ENCODE results near the gene LIMS2.

LIMS2 gene

GRCh38 chr2:127607399-127607908 is 67.9 kb downstream of the LIMS2 start:
- Histone ChIP-seq H2BK120ac (ENCODE audit: low read depth, low read length) (no peak overlapping the region), H3K18ac (ENCODE audit: low read length) (no peak overlapping the region), H3K4ac (ENCODE audit: low read depth, low read length) (no peak overlapping the region), H2BK15ac (replicated peaks; ENCODE audit: low read depth) (no peak overlapping the region), H3K79me2 (ENCODE audit: control insufficient read depth, insufficient read depth, low read length) (no peaks in the 10 kb centered on the region), H2AK5ac (ENCODE audit: low read length) (no peak overlapping the region), H4K5ac (ENCODE audit: low read length) (no peak overlapping the region), H3K4me3 (ENCODE audit: low read length) (no peak overlapping the region), H3K4me1 (ENCODE audit: control insufficient read depth, low read depth, low read length) (no peaks in the 10 kb centered on the region), H3K27ac (ENCODE audit: low read depth, low read length) (no peak overlapping the region), H3K27me3 (ENCODE audit: insufficient read depth, low read length, poor library complexity) (no peaks in the 10 kb centered on the region), H3K79me1 (ENCODE audit: low read length) (no peaks in the 10 kb centered on the region), H3K4me2 (ENCODE audit: low read length) (no peak overlapping the region), H3K36me3 (ENCODE audit: control insufficient read depth, insufficient read depth, low read length) (no peaks in the 10 kb centered on the region), H3K23ac (ENCODE audit: low read length) (no peak overlapping the region), H3K9ac (ENCODE audit: low read length) (no peak overlapping the region), H2BK5ac (ENCODE audit: low read length) (no peak overlapping the region), H3K56ac (ENCODE audit: low read length) (no peak overlapping the region), H4K8ac (ENCODE audit: low read depth, low read length) (no peak overlapping the region)
- no CpG with 5 or more reads among the region's 9 CpGs for WGBS (ENCODE audit: extremely low coverage, insufficient coverage, low lambda C conversion rate)
- DNase-seq: no peak

GRCh38 chr2:127606625-127607398 is 68.5 kb downstream of the LIMS2 start:
- no peak overlapping the region for H3K23ac ChIP-seq (ENCODE audit: low read length)
- no peak overlapping the region for H4K5ac ChIP-seq (ENCODE audit: low read length)
- H2AK5ac ChIP-seq (ENCODE audit: low read length): no peak overlapping the region
- H2BK15ac ChIP-seq (replicated peaks; ENCODE audit: low read depth): no peak overlapping the region
- H3K27ac ChIP-seq (ENCODE audit: low read depth, low read length): no peak overlapping the region
- H3K56ac ChIP-seq (ENCODE audit: low read length): no peak overlapping the region
- no peaks in the 10 kb centered on the region for H3K79me1 ChIP-seq (ENCODE audit: low read length)
- DNase-seq: no peak
- no peak overlapping the region for H3K4ac ChIP-seq (ENCODE audit: low read depth, low read length)
- no peak overlapping the region for H3K4me3 ChIP-seq (ENCODE audit: low read length)
- H3K27me3 ChIP-seq (ENCODE audit: insufficient read depth, low read length, poor library complexity): no peaks in the 10 kb centered on the region
- H2BK5ac ChIP-seq (ENCODE audit: low read length): no peak overlapping the region
- H3K36me3 ChIP-seq (ENCODE audit: control insufficient read depth, insufficient read depth, low read length): no peaks in the 10 kb centered on the region
- no peak overlapping the region for H3K18ac ChIP-seq (ENCODE audit: low read length)
- H3K79me2 ChIP-seq (ENCODE audit: control insufficient read depth, insufficient read depth, low read length): no peaks in the 10 kb centered on the region
- no peaks in the 10 kb centered on the region for H3K4me1 ChIP-seq (ENCODE audit: control insufficient read depth, low read depth, low read length)
- H4K8ac ChIP-seq (ENCODE audit: low read depth, low read length): no peak overlapping the region
- WGBS (ENCODE audit: extremely low coverage, insufficient coverage, low lambda C conversion rate): no CpG with 5 or more reads among the region's 17 CpGs
- H3K4me2 ChIP-seq (ENCODE audit: low read length): no peak overlapping the region
- H2BK120ac ChIP-seq (ENCODE audit: low read depth, low read length): no peak overlapping the region
- no peak overlapping the region for H3K9ac ChIP-seq (ENCODE audit: low read length)

GRCh38 chr2:127605691-127606263 is 69.6 kb downstream of the LIMS2 start:
- H3K36me3 ChIP-seq (ENCODE audit: control insufficient read depth, insufficient read depth, low read length): no peaks in the 10 kb centered on the region
- no peaks in the 10 kb centered on the region for H3K79me1 ChIP-seq (ENCODE audit: low read length)
- no peak overlapping the region for H4K5ac ChIP-seq (ENCODE audit: low read length)
- no peak overlapping the region for H2BK5ac ChIP-seq (ENCODE audit: low read length)
- no peak overlapping the region for H3K23ac ChIP-seq (ENCODE audit: low read length)
- H2AK5ac ChIP-seq (ENCODE audit: low read length): no peak overlapping the region
- no peak overlapping the region for H3K56ac ChIP-seq (ENCODE audit: low read length)
- no peak overlapping the region for H3K4me2 ChIP-seq (ENCODE audit: low read length)
- H2BK15ac ChIP-seq (replicated peaks; ENCODE audit: low read depth): no peak overlapping the region
- no peak overlapping the region for H3K27ac ChIP-seq (ENCODE audit: low read depth, low read length)
- no CpG with 5 or more reads among the region's 7 CpGs for WGBS (ENCODE audit: extremely low coverage, insufficient coverage, low lambda C conversion rate)
- H3K18ac ChIP-seq (ENCODE audit: low read length): no peak overlapping the region
- H3K4me1 ChIP-seq (ENCODE audit: control insufficient read depth, low read depth, low read length): no peaks in the 10 kb centered on the region
- no peak overlapping the region for H2BK120ac ChIP-seq (ENCODE audit: low read depth, low read length)
- no peaks in the 10 kb centered on the region for H3K79me2 ChIP-seq (ENCODE audit: control insufficient read depth, insufficient read depth, low read length)
- no peak overlapping the region for H3K4me3 ChIP-seq (ENCODE audit: low read length)
- no peak overlapping the region for H3K4ac ChIP-seq (ENCODE audit: low read depth, low read length)
- no peak overlapping the region for H3K9ac ChIP-seq (ENCODE audit: low read length)
- H4K8ac ChIP-seq (ENCODE audit: low read depth, low read length): no peak overlapping the region
- H3K27me3 ChIP-seq (ENCODE audit: insufficient read depth, low read length, poor library complexity): no peaks in the 10 kb centered on the region
- no peak for DNase-seq

- Histone ChIP-seq H3K18ac (ENCODE audit: low read length) (no peak overlapping the region), H3K4ac (ENCODE audit: low read depth, low read length) (no peak overlapping the region), H3K79me1 (ENCODE audit: low read length) (no peaks in the 10 kb centered on the region), H3K79me2 (ENCODE audit: control insufficient read depth, insufficient read depth, low read length) (no peaks in the 10 kb centered on the region), H2BK15ac (replicated peaks; ENCODE audit: low read depth) (no peak overlapping the region), H3K56ac (ENCODE audit: low read length) (no peak overlapping the region), H3K4me3 (ENCODE audit: low read length) (no peak overlapping the region), H3K4me1 (ENCODE audit: control insufficient read depth, low read depth, low read length) (no peaks in the 10 kb centered on the region), H4K8ac (ENCODE audit: low read depth, low read length) (no peak overlapping the region), H3K23ac (ENCODE audit: low read length) (no peak overlapping the region), H2BK5ac (ENCODE audit: low read length) (no peak overlapping the region), H2BK120ac (ENCODE audit: low read depth, low read length) (no peak overlapping the region), H3K27me3 (ENCODE audit: insufficient read depth, low read length, poor library complexity) (no peaks in the 10 kb centered on the region), H3K4me2 (ENCODE audit: low read length) (no peak overlapping the region), H3K36me3 (ENCODE audit: control insufficient read depth, insufficient read depth, low read length) (no peaks in the 10 kb centered on the region), H3K27ac (ENCODE audit: low read depth, low read length) (no peak overlapping the region), H2AK5ac (ENCODE audit: low read length) (no peak overlapping the region), H4K5ac (ENCODE audit: low read length) (no peak overlapping the region), H3K9ac (ENCODE audit: low read length) (no peak overlapping the region)
- DNase-seq: no peak
- WGBS (ENCODE audit: extremely low coverage, insufficient coverage, low lambda C conversion rate): no CpG with 5 or more reads among the region's 8 CpGs
Measured at GRCh38 chr2:127604986-127605385, 70.3 kb downstream of the LIMS2 start.

- H3K9ac ChIP-seq (ENCODE audit: low read length): no peak overlapping the region
- H3K79me1 ChIP-seq (ENCODE audit: low read length): no peaks in the 10 kb centered on the region
- H3K27me3 ChIP-seq (ENCODE audit: insufficient read depth, low read length, poor library complexity): no peaks in the 10 kb centered on the region
- H3K4me1 ChIP-seq (ENCODE audit: control insufficient read depth, low read depth, low read length): no peaks in the 10 kb centered on the region
- H3K4ac ChIP-seq (ENCODE audit: low read depth, low read length): no peak overlapping the region
- no peak overlapping the region for H3K27ac ChIP-seq (ENCODE audit: low read depth, low read length)
- no peak overlapping the region for H4K8ac ChIP-seq (ENCODE audit: low read depth, low read length)
- H3K23ac ChIP-seq (ENCODE audit: low read length): no peak overlapping the region
- no peaks in the 10 kb centered on the region for H3K79me2 ChIP-seq (ENCODE audit: control insufficient read depth, insufficient read depth, low read length)
- H4K5ac ChIP-seq (ENCODE audit: low read length): no peak overlapping the region
- no peak overlapping the region for H2BK15ac ChIP-seq (replicated peaks; ENCODE audit: low read depth)
- H3K4me2 ChIP-seq (ENCODE audit: low read length): no peak overlapping the region
- no peak overlapping the region for H3K18ac ChIP-seq (ENCODE audit: low read length)
- no peak overlapping the region for H2BK120ac ChIP-seq (ENCODE audit: low read depth, low read length)
- H3K4me3 ChIP-seq (ENCODE audit: low read length): no peak overlapping the region
- H3K56ac ChIP-seq (ENCODE audit: low read length): no peak overlapping the region
- no peaks in the 10 kb centered on the region for H3K36me3 ChIP-seq (ENCODE audit: control insufficient read depth, insufficient read depth, low read length)
- no peak overlapping the region for H2AK5ac ChIP-seq (ENCODE audit: low read length)
- DNase-seq: no peak
- no peak overlapping the region for H2BK5ac ChIP-seq (ENCODE audit: low read length)
- WGBS (ENCODE audit: extremely low coverage, insufficient coverage, low lambda C conversion rate): no CpG with 5 or more reads among the region's 3 CpGs
Measured at GRCh38 chr2:127599211-127599610, 76.1 kb downstream of the LIMS2 start.
